T-helper 22 cell (primary cell): ENCODE measurements around the gene LYSMD1.
A peak's percentile ranks its signal among the peaks of the same experiment; 100 is the strongest.

Experiments used
- DNase-seq: peaks from one replicate; pipeline ENCODE4 v3.0.0-alpha.2; 2020; ENCODE audit warnings: low read depth

LYSMD1 gene

GRCh38 chr1:151175041-151175741 is 9.5 kb upstream of the LYSMD1 start:
- no peak for DNase-seq

- DNase-seq, result no peak
Measured at GRCh38 chr1:151171190-151171589, 5.5 kb upstream of the LYSMD1 start.

DNA sequence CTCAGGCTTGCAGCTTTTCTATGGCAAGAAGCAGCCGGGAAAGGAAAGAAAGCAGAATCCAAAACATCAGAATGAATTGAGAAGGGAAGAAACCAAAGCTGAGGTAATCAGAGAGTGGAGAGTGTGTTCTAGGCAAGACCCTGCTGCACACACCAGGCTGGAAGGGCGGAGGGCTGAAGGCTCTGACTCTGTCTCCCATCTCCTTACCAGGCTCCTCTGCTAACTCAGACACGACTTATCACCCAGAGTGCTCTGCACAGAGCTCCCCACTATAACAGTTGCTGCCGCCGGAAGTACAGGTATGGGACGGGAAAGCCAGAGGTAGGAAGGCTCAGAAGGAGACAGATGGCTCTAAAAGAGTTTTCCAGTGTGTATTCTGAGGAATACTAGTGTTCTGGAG is 1.4 kb upstream of the LYSMD1 start:
- no peak for DNase-seq

GRCh38 chr1:151166505-151166956 is 829 bp upstream of the LYSMD1 start:
- no peak for DNase-seq

GRCh38 chr1:151165281-151165737 is 393 bp downstream of the LYSMD1 start:
- no peak for DNase-seq

DNA sequence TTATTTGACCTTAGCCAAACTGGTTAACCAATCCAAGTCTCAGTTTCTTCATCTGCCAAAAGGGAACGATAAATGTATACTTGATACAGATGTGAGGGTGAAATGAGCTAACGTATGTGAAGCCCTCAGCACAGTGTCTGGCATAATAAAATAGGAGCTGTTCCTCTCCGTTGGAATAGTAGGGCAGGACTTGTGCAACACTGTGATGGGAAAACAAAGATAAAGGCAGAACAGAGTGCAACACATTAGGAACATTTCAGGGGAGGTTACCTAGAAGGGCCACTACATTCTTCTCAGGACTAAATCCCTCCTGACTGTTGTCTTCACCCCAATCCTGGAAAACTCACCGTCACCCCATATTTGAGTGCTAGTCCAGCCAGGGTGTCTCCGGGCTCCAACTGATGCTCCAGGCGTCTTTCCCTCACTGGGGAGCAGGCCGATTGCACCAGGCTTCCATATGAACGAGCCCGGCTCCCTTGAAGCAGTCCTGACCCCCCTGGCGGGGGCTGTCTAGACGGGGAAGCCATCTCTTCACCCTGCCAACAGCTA is 896 bp downstream of the LYSMD1 start:
- no peak for DNase-seq

- DNase-seq, result no peak
Measured at GRCh38 chr1:151159373-151159772, 6.3 kb downstream of the LYSMD1 start.

DNA sequence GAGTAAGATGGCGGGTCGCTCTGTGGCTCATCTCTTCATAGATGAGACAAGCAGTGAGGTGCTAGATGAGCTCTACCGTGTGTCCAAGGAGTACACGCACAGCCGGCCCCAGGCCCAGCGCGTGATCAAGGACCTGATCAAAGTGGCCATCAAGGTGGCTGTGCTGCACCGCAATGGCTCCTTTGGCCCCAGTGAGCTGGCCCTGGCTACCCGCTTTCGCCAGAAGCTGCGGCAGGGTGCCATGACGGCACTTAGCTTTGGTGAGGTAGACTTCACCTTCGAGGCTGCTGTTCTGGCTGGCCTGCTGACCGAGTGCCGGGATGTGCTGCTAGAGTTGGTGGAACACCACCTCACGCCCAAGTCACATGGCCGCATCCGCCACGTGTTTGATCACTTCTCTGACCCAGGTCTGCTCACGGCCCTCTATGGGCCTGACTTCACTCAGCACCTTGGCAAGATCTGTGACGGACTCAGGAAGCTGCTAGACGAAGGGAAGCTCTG is 6.9 kb downstream of the LYSMD1 start:
- no peak for DNase-seq

DNA sequence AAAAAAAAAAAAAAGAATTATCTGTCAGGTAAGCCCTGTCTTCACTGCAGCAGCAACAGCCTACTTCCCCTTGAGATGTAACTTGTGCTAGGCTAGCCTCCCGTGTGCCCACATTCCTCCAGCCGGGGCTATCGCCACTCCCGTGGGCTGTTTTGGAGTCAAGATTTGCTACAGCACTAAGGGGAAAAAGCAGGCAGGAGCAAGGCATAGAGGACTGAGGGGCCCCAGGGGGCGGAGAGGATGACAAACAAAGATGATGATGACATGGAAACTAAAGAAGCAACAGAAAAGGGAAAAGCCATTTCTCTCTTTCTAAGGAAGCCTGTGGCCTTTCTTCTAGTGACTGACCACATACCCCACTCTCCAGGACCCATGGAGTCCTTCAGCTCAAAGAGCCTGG is 7.4 kb downstream of the LYSMD1 start:
- no peak for DNase-seq

DNA sequence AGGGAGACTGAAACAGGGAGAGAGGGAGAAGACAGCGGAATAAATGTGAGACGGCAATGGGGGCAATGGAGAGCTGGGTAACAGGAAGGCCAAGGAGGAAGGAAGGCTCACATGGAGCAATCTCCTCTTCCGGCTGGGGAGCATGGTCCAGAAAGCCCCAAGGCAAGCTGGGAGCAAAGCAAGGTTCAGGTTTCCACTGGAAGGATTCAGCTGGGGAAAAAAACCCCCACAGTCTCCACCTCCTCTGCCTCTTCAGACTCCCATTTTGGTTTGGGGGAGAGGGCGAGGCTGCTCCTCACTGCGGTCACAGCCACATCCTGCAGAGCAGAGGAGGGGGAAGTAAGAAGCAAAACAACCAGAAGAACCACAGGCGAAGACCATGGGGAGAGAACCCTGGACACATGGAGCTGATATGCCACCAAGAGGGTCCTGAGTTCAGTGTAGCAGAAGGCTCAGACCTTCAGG is 8.6 kb downstream of the LYSMD1 start:
- peak; percentile 48 for DNase-seq

DNA sequence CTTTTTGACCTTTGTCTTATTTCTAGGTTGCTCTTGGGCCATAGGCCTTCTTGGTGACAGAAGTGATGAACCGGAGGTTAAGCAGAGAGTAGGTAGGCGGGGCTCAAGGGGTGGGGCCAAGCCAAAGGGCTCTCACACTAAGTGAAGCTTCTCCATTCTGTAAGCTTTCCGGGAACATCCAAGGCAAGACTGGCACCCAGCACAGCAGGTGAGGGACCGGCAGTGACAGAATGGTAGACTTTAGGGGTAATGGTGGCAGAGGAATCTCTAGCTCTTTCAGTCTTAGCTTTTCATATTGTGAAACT is 9.2 kb downstream of the LYSMD1 start, which contains the start of gene TNFAIP8L2:
Gene TNFAIP8L2 (plus strand): TSS at position 135 of the 305 bp plus-strand sequence. CDS start 2,049 bp downstream, outside the sequence.
- DNase-seq, result peak; percentile 56

- DNase-seq, result no peak
Measured at GRCh38 chr1:151147665-151148064, 18.0 kb downstream of the LYSMD1 start.

DNA sequence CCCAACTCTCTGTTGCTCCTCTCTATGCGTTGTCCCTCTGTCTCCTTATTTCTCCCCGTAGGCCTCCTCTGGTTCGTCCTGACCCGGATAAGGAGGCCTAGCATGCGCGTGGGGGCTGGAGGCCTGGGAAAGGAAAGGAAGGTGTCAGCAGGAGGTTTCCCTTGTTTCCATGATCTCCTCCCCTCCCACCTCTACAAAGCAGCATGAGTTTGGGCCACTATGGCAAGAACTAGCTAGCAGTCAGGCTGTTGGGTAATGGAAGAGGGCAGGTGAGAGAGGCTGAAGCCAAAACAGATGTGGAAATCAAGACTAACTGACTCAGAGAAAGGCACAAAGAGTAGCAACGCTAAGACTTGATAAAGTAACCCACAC is 18.6 kb downstream of the LYSMD1 start:
- no peak for DNase-seq

- peak; percentile 78 for DNase-seq
Measured at GRCh38 chr1:151146412-151147131, 19.1 kb downstream of the LYSMD1 start, which contains the start of gene SEMA6C. Gene SEMA6C (minus strand): TSS chr1:151146631. CDS start chr1:151142621, 4,010 bp downstream.

DNA sequence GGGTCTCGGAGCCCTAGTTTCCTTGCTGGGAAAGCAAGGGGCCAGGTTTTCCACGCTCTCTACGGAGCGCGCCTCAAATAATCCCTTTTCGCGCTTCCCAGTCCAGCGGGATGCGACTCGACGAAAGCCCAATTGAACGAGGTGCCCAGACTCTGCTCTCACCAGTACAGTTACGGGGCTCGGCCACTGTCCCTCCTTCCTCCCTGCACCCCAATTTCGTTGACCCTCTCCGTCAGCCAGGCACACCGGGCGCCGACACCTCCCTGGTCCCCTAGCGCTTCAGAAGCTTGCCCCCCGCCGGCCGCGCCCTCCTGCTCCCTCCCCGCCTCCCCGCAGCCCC is 19.7 kb downstream of the LYSMD1 start:
- DNase-seq, result no peak

DNA sequence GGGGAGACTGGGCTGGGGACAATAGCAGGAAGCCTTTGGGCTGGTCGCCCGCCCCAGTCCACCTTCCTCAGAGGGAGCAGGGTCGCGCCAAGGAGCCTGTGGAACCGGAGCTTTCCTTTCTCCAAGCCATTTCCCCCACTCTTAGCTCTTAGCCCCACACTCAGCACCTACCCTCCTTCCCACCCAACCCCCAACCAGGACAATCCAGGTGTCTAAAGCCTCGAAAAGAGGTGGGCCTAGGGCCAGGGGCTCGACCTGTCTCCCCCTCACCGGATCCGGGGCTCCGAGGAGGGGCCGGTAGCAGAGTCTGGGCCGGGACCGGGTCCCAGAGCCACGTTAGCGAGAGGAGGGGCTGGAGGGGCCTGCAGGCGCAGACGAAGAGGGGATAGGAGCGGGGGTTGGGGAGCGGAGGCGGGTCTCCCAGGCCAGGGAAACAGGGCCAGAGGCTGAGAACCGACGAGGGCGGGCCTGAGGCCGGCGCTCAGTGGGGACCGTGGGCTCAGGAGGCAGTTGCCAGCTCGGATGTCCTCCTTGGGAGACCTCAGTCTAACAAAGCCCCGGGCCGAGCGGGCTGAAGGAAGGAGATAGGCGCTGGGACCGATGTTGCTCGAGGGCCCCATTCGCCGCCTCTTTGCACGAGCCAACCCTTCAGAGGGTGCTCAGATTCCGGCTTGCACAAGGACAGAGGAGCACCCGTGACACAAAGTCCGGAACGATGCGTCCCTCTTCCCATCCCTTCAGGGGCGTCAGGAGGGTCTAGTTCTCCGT is 20.2 kb downstream of the LYSMD1 start:
- no peak for DNase-seq

DNA sequence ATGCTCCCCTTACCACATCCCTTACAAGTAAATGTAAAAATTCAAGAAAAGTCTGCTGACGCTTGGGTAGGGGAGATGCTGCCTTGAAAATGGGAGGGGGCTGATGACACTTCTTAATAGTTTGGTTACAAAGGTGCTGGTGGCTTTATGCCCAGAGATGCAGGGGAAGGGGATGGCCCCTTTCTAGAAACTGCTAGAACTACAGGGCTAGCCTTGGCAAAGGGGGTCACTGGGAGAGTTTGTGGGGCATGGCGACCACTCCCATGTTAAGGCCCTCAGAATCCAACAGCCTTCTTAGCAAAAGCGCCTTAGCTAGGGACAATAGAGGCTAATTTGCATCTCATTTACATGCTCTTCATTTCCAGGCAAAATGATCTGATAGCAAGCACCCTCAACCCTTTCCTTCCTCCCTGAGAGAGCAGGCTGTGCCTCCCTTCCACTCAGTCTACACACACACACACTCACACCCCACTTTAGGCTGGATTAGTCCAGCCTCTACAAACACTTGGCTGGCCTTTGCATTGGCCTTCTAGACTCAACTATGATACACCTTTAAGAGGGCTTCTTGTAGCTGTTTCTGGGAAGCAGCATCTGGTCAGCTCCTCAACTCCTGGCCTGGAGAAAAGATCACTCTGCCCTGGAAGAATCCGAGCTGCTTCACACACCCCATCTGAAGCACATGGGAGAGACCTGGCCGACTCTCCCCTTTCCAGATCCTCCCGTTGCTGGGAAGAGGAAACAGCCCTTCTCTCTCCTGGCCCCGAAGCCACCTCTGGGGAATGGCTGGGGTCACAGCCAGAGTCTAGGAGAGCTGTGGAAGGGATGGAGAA is 21.0 kb downstream of the LYSMD1 start:
- DNase-seq, result no peak

GRCh38 chr1:151143986-151144385 is 21.7 kb downstream of the LYSMD1 start:
- DNase-seq, result no peak

DNA sequence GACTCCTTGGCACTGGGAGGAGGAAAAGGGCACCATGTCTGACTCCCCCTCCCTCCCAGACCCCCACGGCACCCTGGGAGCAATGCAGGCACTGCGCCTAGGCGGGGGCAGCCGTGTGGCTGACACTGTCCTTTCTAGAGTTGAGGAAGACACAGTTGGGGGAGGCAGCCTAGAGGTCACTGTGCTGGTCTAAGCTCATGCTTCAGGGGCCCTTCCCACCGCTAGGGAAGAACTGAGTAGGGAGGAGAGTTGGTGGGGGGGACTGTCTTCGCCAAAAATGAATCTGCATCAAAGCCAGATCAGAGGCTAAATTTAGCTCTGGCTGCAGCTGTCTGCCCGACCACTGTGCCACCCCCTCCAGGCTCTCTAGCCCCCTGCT is 22.7 kb downstream of the LYSMD1 start:
- DNase-seq, result no peak

- DNase-seq, result no peak
Measured at GRCh38 chr1:151142411-151143056, 23.2 kb downstream of the LYSMD1 start.

DNA sequence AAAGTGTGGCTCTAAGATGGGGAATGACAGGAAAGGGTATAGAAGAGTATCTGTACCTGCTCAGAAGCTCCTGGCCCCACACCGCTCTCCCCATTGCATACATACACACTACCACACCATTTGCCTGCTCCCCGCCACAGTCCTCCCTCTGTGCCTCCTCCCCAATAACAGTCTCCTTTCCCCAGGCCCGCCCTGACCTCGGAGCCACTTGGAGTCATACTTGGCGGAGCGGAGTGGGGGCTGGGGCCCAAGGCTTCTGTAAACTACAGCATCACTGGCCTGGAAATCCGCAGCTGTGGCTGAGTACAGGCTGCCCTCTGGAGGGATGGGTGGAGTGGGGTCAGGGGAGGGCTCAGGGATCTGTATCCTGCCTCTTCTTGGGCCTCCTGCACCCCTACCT is 27.9 kb downstream of the LYSMD1 start:
- DNase-seq, result no peak
